HG03196 (cell line): ENCODE results near the gene CPPED1.
"Not testable (repeated sequence)": the region's sequence is repeated elsewhere in the genome, so short reads cannot be mapped to it uniquely, and the experiment has no call there.

Experiments used
- ATAC-seq: cut with Tn5 transposase; IDR thresholded peaks from one replicate; pipeline ENCODE4 v1.9.1; 2021; ENCODE audit not compliant: unreplicated experiment

Gene CPPED1

DNA sequence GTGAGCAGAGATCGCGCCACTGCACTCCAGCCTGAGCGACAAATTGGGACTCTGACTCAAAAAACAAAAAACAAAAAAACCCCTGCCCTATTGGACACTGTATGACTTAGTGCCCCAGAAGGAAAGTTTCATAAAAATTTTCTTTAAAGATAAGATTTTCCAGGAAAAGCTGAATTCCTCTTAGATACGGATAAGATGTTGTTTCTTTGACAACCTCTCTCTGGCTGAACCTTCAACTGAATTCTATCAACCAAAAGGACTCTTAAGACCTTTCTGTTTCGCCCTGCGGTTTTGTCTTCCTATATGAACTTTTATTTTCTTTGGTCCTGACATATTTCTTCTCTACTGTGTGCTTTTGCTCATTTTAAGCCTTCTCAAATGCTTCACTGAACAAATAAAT lies 35.8 kb downstream of the CPPED1 start:
- ATAC-seq: no peak

DNA sequence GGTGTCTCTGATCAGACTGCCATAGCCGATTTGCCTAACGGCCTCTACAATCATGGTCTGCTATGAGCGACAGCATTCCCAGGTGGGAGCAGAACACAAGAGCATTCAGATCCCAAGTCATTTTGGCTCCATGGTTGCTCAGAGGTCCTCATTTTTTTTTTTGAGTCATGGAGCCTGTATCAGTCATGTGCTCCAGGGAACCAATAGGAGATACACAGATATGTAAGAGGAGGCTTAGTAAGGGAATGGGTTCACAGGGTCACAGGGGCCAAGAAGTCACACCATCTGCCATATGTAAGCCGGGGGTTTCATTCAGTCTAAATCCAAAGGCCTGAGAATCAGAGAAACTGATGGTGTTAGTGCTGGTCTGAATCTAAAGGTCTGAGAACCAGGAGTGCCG lies 36.8 kb downstream of the CPPED1 start:
- no peak for ATAC-seq

DNA sequence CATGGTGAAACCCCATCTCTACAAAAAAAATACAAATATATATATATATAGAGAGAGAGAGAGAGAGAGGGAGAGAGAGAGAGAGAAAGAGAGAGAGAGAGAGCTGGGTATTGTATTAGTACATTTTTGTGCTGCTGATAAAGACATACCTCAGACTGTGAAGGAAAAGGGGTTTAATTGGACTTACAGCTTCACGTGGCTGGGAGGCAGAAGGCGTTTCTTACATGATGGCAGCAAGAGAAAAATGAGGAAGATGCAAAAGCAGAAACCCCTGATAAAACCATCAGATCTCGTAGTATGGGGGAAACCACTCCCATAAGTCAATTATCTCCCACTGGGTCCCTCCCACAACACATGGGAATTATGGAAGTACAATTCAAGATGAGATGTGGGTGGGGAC lies 37.5 kb downstream of the CPPED1 start:
- not testable (repeated sequence) for ATAC-seq

DNA sequence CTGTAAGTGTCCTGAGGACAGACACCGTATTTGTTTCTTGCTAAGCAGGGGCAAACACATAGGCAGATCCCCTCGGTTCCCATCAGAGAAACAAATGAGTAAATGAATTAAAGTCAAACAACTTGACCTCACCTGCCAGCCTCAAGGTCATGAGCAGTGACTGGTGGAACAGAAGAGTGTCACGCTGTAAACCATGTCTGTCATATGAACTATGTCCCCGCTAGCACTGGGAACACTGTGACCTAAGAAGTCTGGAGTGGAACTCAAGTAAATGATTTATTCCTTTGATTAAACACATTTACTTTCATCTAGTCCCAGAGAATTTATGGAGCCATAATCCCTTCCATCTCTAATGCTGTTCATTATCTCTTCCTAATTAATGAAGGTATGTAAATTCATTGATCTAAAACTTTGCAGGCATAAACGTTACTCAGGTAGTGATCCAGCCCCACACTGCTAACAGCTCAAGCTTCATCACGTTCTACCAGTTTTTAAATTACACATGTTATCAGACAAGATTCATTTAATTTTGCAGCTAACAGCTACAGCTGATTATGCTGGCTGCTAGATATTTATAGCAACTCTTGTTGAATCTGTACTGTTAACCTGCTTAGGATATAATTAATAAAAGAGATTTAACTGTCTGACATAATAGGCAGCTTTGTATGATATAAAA lies 38.7 kb downstream of the CPPED1 start:
- ATAC-seq: no peak

DNA sequence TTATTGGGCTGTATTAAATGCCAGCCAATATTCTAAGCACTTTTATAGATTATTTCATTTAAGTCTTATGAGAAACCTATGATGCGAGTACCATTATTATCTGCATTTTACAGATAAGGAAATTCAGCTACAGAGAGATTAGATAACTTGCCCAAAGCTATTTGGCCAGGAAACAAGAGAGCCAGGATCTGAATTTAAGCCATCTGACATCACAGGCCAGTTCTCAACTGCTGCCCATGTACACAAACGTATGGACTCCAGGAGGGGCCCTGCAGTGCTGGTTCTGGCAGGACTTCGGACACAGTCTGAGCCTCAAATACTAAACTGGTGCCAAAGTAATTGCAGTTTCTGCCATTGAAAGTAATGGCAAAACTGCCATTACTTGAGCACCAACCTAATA lies 40.2 kb downstream of the CPPED1 start:
- ATAC-seq: no peak

DNA sequence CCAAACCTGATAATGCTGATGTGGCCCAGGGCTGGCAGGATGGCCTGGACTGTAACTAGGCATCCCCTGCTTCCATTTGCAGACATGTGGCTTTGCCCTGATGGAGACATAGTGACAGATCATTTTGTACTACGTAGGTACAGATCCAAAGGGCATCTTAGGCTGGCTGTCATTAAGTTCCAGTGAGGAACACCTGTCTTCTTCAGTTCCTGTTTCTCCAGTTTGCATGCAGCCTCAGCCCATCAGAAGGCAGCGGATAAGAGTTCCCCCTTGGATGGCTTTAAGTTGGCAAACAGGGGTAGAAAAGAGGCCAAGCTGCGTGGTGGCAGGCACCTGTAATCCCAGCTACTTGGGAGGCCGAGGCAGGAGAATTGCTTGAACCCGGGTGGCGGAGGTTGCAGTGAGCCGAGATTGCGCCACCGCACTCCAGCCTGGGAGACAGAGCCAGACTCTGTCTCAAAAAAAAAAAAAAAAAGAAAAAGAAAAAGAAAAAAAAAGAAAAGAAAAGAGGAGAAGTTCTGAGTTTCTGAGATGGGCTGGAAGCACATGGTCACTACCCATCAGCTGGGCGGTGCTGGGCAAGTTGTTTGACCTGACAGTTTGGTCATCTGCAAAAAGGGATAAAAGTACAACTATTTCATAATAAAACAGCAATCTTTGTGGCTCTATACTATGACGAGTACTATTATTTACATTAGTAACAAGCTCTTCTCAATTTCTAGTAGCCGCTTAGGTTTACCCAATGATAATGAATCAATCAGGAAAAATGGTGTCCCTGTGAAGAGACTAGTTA lies 42.7 kb downstream of the CPPED1 start:
- no peak for ATAC-seq

DNA sequence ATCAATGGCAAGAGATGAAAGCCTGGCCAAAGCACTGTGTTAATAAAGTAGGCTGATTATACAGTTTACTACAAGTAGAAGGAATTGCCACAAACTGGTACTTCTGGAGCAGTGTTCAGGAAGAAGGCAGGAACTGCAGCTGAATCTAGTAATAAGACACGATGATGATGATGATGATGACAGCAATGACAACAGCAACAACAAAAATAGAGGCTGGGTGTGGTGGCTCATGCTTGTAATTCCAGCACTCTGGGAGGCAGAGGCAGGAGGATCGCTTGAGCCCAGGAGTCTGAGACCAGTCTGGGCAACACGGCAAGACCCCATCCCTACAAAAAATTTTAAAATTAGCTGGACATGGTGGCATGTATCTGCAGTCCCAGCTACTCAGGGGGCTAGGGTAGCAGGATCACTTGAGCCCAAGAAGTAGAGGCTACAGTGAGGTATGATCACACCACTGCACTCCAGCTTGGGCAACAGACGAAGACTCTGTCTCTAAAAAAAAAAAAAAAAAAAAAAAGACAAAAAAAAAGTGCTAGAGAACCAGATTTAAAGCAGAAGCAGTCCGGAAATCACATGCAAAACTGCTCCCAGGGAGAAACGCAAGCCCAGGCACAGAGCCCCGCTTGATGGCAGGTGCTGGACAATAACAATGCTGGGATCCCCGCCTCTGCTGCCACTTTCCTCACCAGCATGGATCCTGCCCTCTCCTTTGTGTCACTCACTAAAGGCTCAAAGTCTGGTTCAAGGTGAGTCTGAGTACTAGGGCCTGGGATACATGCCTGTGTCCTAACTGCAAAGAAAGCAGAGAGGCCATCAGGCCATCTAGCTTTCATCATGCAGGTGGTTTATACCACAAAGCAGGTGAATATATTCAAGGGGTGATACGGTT lies 44.8 kb downstream of the CPPED1 start:
- no peak for ATAC-seq

DNA sequence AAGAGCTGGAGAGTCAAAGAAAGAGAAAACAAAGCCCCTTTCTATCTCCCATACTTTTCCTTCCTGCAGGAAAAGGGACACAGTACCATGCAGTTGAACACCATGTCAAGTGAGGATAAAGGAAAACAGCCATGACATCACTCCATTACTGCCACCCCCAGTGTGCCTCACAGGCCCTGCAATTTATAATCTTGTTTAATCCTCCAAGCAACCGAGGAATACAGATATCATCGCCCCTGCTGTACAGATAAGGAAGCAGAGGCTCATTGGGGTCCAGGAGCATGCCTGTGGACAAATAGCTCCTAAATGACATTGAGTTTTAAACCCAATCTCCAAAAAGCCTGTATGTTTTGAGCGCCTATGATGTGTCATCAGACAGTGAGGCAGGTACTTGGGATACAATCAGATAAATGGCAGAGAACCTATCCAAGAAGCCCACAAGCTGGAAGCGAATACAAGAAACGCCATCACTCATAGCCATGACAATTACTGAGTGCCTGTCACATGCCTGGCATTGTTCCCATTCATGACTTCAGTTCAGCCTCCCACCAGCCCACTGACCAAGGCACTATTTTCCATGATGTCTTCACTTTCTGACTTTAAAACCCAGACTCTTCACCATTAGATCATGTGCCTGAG lies 45.5 kb downstream of the CPPED1 start:
- ATAC-seq: no peak

DNA sequence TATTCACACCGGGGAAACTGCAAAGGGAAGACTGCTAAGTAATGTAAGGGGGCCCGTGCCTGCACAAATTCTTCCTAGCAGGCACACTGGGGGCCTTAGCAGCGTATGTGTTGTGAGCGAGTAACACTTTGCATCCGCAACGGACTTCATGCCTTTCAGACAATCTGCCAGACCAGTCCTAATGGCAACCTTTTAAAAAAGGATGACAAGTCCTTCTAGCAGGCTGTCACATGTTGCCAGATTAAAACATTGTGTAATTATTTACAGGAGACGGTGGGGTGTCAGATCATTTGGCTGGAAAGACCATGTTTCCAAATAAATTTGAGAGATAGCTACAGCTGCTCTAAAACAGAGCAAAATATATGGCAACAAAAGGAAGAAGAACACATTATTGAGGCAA lies 46.1 kb downstream of the CPPED1 start:
- no peak for ATAC-seq

DNA sequence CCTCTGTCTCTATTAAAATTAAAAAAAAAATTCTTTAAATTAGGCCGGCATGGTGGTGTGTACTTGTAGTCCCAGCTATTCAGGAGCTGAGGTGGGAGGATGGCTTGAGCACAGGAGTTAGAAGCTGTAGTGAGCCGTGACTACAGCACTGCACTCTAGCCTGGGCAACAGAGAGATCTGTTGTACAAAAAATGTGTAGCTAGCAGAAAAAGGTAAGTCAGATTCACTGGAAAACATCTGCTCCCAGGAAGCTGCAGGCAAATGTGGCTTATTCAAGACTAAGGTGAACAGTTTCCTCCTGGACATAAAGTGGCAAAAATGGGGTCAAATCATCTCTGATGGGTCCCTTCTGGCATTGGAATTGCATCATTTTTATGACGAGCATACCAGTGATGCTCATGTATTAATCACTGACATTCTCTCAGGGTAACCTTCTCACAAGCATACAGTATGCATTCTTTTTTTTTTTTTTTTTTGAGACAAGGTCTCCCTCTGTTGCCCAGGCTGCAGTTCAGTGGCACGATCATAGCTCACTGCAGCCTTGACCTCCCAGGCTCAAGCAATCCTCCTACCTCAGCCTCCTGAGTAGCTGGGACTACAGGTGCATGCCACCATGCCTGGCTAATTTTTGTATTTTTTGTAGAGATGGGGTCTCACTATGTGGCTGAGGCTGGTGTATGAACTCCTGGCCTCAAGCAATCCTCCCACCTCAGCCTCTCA lies 48.7 kb downstream of the CPPED1 start:
- no peak for ATAC-seq

DNA sequence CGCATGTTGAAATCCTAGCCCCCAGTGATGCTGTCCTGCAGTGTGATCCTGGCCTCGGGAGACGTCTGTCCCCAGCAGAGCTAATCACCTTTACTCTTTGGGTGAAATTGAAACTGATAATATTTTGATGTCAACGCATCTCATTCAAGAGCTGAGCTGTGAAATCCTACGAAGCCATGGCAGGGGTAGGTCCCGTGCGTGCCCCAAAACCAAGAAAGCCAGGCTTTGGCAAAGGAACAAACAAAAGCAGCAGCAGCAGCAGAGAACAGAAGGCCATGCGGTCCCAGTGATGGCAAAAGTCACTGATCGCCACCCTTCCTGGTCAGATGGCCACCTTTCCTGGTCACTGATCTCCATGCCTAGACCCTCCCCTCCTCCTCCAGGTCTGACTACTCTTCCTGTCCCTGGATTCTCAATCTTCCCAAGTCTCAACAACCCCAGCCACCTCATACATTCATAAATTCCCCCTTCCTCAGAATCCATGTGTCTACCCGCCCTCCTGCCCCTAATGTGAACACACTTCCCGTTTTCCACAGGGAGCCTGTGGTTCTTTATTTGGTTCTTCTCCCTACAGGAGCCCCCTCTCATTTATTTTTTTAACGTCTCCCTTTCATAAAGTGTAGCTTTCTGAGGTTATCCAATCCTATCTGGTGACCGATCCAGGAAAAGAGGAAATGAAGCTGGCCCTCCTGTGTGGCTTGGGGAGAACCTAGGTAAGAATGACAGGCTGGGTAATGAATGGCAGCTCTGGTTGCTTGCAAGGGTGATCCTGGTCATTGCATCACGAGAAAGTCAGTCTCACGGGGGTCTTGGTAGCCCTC lies 50.3 kb downstream of the CPPED1 start:
- ATAC-seq: no peak

DNA sequence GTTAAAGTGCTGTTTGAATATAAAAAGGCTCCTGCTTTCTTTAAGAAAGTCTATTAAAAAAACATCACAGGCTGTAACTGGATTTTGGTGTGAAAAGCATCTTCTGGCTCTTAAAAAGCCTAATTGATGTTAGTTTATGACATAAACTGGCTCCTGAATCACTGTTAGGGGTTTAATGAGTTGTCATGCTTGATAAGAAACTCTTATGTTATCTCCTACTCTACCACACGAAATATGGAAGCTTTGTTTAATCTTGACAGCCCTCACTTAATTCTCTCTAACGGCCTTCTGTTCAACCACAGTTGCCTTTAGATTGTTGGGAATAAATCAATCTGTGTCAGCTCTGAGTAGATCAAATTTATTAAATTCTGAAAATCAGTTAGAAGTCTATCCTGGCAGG lies 51.5 kb downstream of the CPPED1 start:
- no peak for ATAC-seq

DNA sequence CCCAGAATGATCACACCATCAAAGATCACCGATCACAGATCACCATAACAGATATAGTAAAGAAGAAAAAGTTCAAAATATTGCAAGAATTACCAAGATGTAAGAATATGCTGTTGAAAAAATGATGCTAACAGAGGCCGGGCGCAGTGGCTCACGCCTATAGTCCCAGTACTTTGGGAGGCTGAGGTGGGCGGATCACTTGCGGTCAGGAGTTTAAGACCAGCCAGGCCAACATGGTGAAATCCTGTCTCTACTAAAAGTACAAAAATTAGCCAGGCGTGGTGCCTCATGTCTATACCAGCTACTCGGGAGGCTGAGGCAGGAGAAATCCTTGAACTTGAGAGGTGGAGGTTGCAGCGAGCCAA lies 53.2 kb downstream of the CPPED1 start:
- peak; percentile 13 for ATAC-seq

DNA sequence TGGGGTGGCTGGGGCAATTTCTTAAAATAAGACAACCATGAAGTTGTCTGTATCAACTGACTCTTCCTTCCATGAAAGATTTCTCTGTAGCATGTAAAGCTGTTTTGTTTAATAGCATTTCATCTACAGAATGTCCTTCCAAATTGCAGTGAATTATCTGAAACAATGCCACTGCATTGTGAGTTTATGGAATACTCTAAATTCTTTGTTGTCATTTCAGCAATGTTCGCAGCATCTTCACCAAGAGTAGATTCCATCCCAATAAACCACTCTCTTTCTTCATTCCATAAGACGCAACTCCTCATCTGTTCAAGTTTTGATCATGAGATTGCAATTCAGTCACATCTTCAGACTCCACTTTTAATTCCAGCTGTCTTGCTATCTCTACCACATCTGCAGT lies 54.6 kb downstream of the CPPED1 start:
- ATAC-seq: no peak

DNA sequence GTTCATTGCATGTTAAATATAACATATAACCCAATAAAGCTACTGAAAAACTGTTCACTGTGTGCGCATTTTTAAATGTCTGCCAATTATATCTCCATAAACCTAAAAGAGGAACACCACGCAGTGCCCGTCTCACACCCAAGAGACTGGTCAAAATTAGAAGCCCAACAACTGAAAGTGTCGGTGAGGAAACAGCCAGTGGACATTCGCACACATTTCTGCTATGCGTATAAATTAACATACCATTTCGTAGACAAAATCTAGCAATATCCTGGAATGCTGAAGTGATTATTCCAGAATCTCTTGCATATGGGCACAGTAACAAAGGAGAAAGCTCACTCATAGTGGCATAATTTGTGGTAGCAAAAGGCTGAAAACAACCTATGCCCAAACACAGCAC lies 55.9 kb downstream of the CPPED1 start:
- no peak for ATAC-seq

DNA sequence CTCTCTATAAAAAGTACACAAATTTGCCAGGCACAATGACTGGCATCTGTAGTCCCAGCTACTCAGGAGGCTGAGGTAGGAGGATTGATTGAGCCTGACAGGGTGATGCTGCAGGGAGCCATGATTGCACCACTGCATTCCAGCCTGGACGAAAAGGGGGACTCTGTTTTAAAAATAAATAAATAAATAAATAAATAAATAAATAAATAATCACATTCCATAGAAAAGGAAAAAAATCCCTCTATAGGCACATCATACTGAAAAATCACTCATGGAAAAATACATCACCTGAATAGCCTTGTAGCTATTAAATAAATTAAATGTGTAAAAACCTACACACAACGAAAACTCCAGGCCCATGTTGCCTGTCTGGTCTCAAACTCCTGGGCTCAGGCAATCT lies 56.4 kb downstream of the CPPED1 start:
- no peak for ATAC-seq

DNA sequence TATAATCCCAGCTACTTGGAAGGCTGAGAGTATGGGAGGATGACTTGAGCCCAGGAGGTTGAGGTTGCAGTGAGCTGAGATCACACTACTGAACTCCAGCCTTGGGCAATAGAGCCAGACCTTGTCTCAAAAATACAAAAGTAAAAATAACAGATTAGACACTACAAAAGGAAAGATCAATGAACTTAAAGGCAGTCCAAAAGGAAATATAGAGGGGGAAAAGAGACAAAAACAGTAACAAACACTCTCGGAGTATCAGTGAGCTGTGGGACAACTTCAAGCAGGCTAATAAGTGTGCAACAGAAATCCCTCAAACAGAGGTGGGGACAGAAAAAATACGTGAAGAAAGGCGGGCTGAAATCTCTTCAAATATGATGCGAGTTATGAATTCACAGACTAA lies 58.8 kb downstream of the CPPED1 start:
- ATAC-seq: no peak

DNA sequence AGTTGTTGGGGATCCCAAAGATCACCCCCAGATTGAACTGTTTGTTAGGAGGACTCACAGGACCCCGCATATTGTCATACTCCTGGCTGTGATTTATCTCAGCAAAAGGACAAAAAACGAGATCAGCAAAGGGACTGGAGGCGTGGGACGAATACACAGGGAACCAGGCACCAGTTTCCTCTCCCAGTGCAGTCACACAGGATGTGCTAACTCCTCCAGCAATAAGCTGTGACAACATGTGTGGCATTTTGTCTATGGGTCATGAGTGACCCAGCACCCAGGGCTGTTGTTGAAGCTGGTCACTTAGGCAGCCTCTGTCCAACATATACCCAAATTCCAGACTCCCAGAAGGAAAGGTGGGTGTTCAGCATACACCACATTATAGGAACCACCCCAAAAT lies 60.9 kb downstream of the CPPED1 start:
- ATAC-seq: no peak

DNA sequence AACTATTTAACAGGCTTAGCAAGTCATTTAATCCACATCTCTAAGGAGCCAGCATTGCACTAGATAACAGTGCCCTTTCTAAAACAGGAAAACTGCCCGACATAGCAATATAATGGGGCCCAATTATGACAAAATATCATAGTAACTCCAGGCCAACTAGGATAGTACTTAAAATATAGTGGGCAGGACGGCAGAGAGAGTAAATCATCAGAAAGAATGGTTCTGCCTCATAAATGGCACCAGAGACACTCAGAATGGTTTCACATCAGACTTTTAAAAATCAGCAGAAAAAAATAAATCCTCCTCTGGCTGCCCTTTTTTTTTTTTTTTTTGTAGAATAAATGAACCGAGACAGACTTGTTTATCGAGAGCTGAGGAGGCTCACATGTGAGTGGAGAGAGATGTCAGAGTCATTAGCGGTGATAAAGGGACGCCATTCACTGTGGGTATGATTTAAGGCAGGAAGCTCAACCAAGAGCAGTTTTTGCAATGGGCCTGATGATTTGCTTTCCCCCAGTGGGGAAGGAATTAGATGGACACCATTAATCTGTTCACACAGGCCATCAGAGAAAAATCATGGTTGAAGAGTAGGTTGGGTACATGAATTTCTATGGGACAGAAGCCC lies 62.6 kb downstream of the CPPED1 start:
- ATAC-seq: no peak
